Measurements from ENCODE around the gene MAN1C1.

MAN1C1 gene

DNA sequence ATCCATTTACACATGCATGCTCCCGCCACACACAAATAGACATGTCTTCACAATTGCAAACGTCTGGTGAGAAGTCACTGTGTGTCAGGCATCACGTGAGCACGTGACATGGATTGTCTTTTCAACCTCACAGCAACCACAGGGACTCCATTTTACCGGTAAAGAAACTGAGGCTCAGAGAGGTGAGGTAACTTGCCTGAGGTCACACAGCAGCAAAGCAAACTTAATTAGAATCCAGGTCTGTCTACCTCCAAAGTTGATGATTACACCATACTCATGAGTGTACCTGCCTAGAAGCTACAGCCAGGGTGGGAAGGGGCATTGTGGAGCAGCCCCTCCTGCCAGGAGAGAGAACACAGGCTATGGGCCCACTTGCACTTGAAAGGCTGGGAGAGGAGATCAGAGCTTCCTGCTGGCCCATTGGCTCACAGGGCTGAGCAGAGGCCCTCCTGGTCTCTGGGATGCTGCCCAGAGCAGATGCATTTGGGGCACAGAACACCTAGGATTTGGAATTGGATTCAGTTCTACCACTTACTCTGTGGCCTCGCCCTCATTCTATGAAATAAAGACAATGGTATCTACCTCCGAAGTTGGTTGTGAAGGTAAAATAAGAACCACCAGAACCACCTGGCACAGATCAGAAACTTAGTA is 139.0 kb downstream of the MAN1C1 start:
- no peak overlapping the region for H3K27ac ChIP-seq
- no peak for DNase-seq (ENCODE audit: low spot score)
- no peak overlapping the region for H3K4me3 ChIP-seq
- TF ChIP-seq, protein P1, sequence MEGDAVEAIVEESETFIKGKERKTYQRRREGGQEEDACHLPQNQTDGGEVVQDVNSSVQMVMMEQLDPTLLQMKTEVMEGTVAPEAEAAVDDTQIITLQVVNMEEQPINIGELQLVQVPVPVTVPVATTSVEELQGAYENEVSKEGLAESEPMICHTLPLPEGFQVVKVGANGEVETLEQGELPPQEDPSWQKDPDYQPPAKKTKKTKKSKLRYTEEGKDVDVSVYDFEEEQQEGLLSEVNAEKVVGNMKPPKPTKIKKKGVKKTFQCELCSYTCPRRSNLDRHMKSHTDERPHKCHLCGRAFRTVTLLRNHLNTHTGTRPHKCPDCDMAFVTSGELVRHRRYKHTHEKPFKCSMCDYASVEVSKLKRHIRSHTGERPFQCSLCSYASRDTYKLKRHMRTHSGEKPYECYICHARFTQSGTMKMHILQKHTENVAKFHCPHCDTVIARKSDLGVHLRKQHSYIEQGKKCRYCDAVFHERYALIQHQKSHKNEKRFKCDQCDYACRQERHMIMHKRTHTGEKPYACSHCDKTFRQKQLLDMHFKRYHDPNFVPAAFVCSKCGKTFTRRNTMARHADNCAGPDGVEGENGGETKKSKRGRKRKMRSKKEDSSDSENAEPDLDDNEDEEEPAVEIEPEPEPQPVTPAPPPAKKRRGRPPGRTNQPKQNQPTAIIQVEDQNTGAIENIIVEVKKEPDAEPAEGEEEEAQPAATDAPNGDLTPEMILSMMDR (IDR thresholded peaks at IDR 0.05), result no peak

GRCh38 chr1:25756215-25756614 is 139.6 kb downstream of the MAN1C1 start:
- Histone ChIP-seq H3K27ac (no peak overlapping the region), H3K4me3 (no peak overlapping the region)
- no peak for DNase-seq (ENCODE audit: low spot score)
- TF ChIP-seq, protein P1 (IDR thresholded peaks at IDR 0.05), result no peak

DNA sequence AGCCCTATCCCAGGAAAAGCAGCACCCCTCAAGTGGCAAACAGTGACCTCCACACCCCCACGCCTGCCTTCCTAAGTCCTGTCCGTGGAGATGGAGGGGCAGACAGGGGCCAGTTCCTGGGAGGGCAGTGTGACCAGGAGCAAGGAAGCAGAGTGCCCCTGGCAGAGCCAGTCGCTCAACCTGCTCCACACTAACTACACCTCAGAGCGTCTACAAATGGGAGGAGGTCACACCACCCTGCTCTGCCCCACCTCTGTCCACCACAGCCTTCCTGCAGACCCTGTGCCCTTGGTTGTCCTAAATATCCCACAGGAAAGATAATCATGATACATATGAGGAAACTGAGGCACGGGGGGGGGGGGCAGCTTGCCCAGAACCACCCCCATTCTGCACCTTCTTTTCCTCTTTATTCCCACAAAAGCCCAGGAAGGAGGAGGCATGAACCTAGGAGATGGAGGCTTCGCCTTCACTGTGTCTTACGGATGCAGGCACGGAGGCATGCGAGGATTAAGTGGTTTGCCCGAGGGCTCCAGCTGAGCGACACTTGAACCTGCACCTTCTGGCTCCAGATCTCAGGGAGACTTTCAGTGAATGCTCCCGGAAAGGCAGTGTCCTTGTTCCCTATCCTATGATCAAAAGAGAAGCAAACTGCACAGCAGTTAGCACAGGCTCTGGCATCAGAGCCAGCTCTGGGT is 140.7 kb downstream of the MAN1C1 start:
- no peak for DNase-seq (ENCODE audit: low spot score)
- TF ChIP-seq, protein P1 (IDR thresholded peaks at IDR 0.05), result no peak
- no peak overlapping the region for H3K4me3 ChIP-seq
- no peak overlapping the region for H3K27ac ChIP-seq

- DNase-seq (ENCODE audit: low spot score), result no peak
- H3K4me3 ChIP-seq, result no peak overlapping the region
- TF ChIP-seq, protein P1 (IDR thresholded peaks at IDR 0.05), result no peak
- no peak overlapping the region for H3K27ac ChIP-seq
Observed at GRCh38 chr1:25757846-25758185, 141.2 kb downstream of the MAN1C1 start.

DNA sequence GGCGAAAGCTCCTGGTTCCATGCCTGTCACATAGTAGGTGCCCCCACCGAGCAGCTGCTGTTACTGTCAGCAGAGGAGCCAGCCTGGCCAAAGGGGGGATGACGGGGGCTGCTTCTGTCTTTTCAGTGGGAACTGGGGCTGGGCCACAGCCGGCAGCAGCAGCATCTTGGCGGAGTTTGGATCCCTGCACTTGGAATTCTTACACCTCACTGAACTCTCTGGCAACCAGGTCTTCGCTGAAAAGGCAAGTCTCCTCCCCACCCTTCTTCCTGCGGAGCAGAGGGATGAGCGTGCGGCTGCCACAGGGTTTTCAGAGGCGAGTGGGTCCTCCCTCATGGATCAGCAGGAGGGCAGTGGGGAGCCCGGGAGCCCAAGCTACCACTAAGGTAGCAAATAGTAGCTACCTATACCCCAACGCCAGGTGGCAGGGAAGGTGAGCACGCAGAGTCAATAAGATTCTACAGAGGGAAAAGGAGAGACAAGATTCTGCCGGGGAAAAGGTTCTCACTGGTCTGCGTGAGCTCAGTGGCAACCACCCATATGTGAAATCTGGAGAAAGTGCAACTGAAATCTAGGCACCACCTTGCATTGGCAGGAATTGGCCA is 142.0 kb downstream of the MAN1C1 start:
- DNase-seq (ENCODE audit: low spot score), result no peak
- no peak overlapping the region for H3K27ac ChIP-seq
- TF ChIP-seq, protein P1 (IDR thresholded peaks at IDR 0.05), result no peak
- H3K4me3 ChIP-seq, result no peak overlapping the region

- TF ChIP-seq, protein P1 (IDR thresholded peaks at IDR 0.05), result no peak
- Histone ChIP-seq H3K27ac (no peak overlapping the region), H3K4me3 (no peak overlapping the region)
- no peak for DNase-seq (ENCODE audit: low spot score)
Observed at GRCh38 chr1:25760122-25760719, 143.6 kb downstream of the MAN1C1 start.

All from coronary artery (tissue), 2 donors.